GM12892 (cell line): ENCODE data around the gene DBET.
"Not testable (repeated sequence)": the region's sequence is repeated elsewhere in the genome, so short reads cannot be mapped to it uniquely, and the experiment has no call there.

Experiments used
- POLR2A ChIP-seq: IDR thresholded peaks from 2 replicates; pipeline ENCODE4 v1.6.1; 2011; ENCODE audit warnings: low read depth, low read length, control low read depth
- POLR2AphosphoS5 ChIP-seq: IDR thresholded peaks from 2 replicates; pipeline ENCODE4 v1.6.1; 2011; ENCODE audit warnings: low read depth, low read length, control low read depth
- TAF1 ChIP-seq: IDR thresholded peaks from 2 replicates; pipeline ENCODE4 v1.6.1; 2011; ENCODE audit warnings: low read depth, mild to moderate bottlenecking, control low read depth, low read length, borderline replicate concordance

DNA sequence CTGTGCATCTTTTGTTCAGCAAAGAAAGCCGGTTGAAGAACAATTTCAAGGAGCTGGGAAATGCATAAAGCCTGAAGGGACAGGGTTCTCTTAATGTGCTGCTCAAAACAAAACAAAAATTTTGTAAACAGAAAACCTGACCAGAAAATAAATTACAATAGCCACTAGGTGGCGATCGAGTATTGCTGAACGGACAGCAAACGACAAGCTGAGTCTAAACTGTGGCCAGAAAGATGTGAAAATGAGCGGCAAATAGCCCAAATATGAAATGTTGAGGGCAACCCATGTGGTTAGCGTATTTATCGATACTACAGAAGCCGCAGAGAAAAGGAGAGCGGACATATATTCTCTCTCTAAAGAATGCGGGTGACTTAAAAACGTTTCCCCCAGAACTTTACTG lies 16.7 kb upstream of the DBET start:
- TF ChIP-seq POLR2AphosphoS5, POLR2A, TAF1: not testable (repeated sequence)
